Common myeloid progenitor, CD34-positive (primary cell): ENCODE results near the gene PSMD6.

Experiments used
- CTCF ChIA-PET: fragments of 350-600 bp; sonication (Branson Sonifier 250); formaldehyde crosslinking; loops from one replicate; lab custom pipeline; 2021; ENCODE audit warnings: antibody characterized with exemption; lab: Charles Lee
- POLR2A ChIA-PET: fragments of 350-600 bp; sonication (Branson Sonifier 250); formaldehyde crosslinking; loops from one replicate; lab custom pipeline; 2021; ENCODE audit warnings: antibody characterized with exemption; lab: Charles Lee
- DNase-seq, 3 donors: peaks; one replicate each; pipeline versions ENCODE4 v3.0.0 to v3.0.0-alpha.2; 2013
- H3K27ac ChIP-seq, 2 experiments: 1 replicate in 1 of 2; 2 replicates in 1 of 2; pipeline ENCODE4 v1.7.0; 2013; ENCODE audit warnings: inconsistent platforms in 2 of 2, low read length in 2 of 2, mild to moderate bottlenecking in 2 of 2, low read depth in 1 of 2, moderate library complexity in 1 of 2; ENCODE audit not compliant: severe bottlenecking in 2 of 2, insufficient read depth in 1 of 2, poor library complexity in 1 of 2
- H3K27me3 ChIP-seq, 5 experiments: replicated peaks in 2 of 5; 1 replicate in 3 of 5; 2 replicates in 2 of 5; pipeline versions ENCODE4 v1.6.1 to v1.7.0; 2013; ENCODE audit warnings: low read length in 4 of 5, mild to moderate bottlenecking in 2 of 5, moderate library complexity in 2 of 5, inconsistent platforms in 1 of 5; ENCODE audit not compliant: insufficient read depth in 5 of 5, control insufficient read depth in 4 of 5
- H3K36me3 ChIP-seq, 4 experiments: 1 replicate in 2 of 4; 2 replicates in 2 of 4; pipeline versions ENCODE4 v1.6.1 to v1.7.0; 2013; ENCODE audit warnings: low read length in 3 of 4, control low read depth in 1 of 4, mild to moderate bottlenecking in 1 of 4; ENCODE audit not compliant: control insufficient read depth in 4 of 4, insufficient read depth in 4 of 4
- H3K4me1 ChIP-seq, 4 experiments: 1 replicate in 3 of 4; 2 replicates in 1 of 4; pipeline versions ENCODE4 v1.6.1 to v1.7.1; 2013; ENCODE audit warnings: low read length in 3 of 4, mild to moderate bottlenecking in 3 of 4, control low read depth in 1 of 4, inconsistent platforms in 1 of 4, moderate library complexity in 1 of 4; ENCODE audit not compliant: control insufficient read depth in 4 of 4, insufficient read depth in 4 of 4; ENCODE audit errors: control extremely low read depth in 1 of 4
- H3K4me3 ChIP-seq, 7 experiments: 1 replicate in 4 of 7; 2 replicates in 3 of 7; pipeline versions ENCODE4 v1.5.1 to v1.7.0; 2013; ENCODE audit warnings: mild to moderate bottlenecking in 7 of 7, low read length in 6 of 7, moderate library complexity in 6 of 7, inconsistent platforms in 2 of 7, low read depth in 2 of 7, control low read depth in 1 of 7; ENCODE audit not compliant: insufficient read depth in 4 of 7, control insufficient read depth in 1 of 7; ENCODE audit errors: extremely low read depth in 1 of 7
- H3K9me3 ChIP-seq, 5 experiments: 1 replicate in 4 of 5; 2 replicates in 1 of 5; pipeline versions ENCODE4 v1.6.1 to v1.7.1; 2013; ENCODE audit warnings: low read length in 4 of 5, mild to moderate bottlenecking in 2 of 5, inconsistent platforms in 1 of 5, low read depth in 1 of 5, moderate library complexity in 1 of 5; ENCODE audit not compliant: control insufficient read depth in 4 of 5, insufficient read depth in 2 of 5; ENCODE audit errors: control extremely low read depth in 1 of 5
- whole genome bisulfite sequencing: methylation state at CpG from one replicate; pipeline ENCODE4 v1.1.5; 2013; ENCODE audit not compliant: insufficient coverage; 5-methylcytosine and 5-hydroxymethylcytosine counted together

PSMD6 gene

GRCh38 chr3:64028754-64029153, 5.5 kb upstream of the PSMD6 start:
- Histone ChIP-seq H3K4me3 (no peak overlapping the region), H3K9me3 (no peaks in the 10 kb centered on the region), H3K4me1 (peaks cover 0 to 6% (median 3%) of the 10 kb centered on the region in 4 experiments), H3K36me3 (no peaks in the 10 kb centered on the region), H3K27ac (no peak overlapping the region), H3K27me3 (peaks cover 10 to 32% (median 19%) of the 10 kb centered on the region in 5 experiments)
- ChIA-PET POLR2A (no interaction called here), CTCF (interaction anchor here (1.2 to 3.6 kb wide), 2 partner anchors 436 to 456 kb away, joined by 3 to 43 read pairs; no protein-coding TSS in a partner anchor)
- WGBS = 10% methylated on average over 3 of the region's 3 CpGs
- peak in 1 of 3 donors; percentile 11 for DNase-seq

- ChIA-PET CTCF (interaction anchor here (1.1 to 1.4 kb wide), 5 partner anchors 66 to 457 kb away, joined by 3 to 5 read pairs (median 4); no protein-coding TSS in a partner anchor), POLR2A (no interaction called here)
- H3K36me3 ChIP-seq = no peaks in the 10 kb centered on the region
- H3K27me3 ChIP-seq = peaks cover 10 to 32% (median 16%) of the 10 kb centered on the region in 5 experiments
- H3K27ac ChIP-seq = no peak overlapping the region
- H3K4me1 ChIP-seq = peaks cover 0 to 11% (median 4%) of the 10 kb centered on the region in 4 experiments
- no peak for DNase-seq
- H3K4me3 ChIP-seq = no peak overlapping the region
- 90% methylated on average over 3 of the region's 8 CpGs for WGBS
- no peaks in the 10 kb centered on the region for H3K9me3 ChIP-seq
These were observed 4.4 kb upstream of the PSMD6 start for GRCh38 chr3:64027658-64028057.

- H3K4me1 ChIP-seq = peaks cover 8 to 23% (median 15%) of the 10 kb centered on the region in 4 experiments
These were observed 3.1 kb upstream of the PSMD6 start for GRCh38 chr3:64026346-64026745.

GRCh38 chr3:64023861-64024223, 548 bp upstream of the PSMD6 start:
- ChIA-PET POLR2A (no interaction called here), CTCF (interaction anchor here (0.5 to 2.9 kb wide), 15 partner anchors 9 to 904 kb away, joined by 3 to 13 read pairs (median 4); no protein-coding TSS in a partner anchor)
- Histone ChIP-seq H3K27me3 (peaks cover 6 to 17% (median 12%) of the 10 kb centered on the region in 5 experiments), H3K4me3 (peak overlapping the region in 6 of 7 experiments; percentile 3 to 98 (median 92)), H3K27ac (peak overlapping the region in 1 of 2 experiments; percentile 95), H3K9me3 (no peaks in the 10 kb centered on the region), H3K4me1 (peaks cover 8 to 20% (median 12%) of the 10 kb centered on the region in 4 experiments), H3K36me3 (peaks cover 6 to 18% (median 11%) of the 10 kb centered on the region in 4 experiments)
- no peak for DNase-seq
- WGBS = 96% methylated on average over 4 of the region's 5 CpGs

More at GRCh38 chr3:64026346-64026745, 3.1 kb upstream of the PSMD6 start:
- peaks cover 10 to 25% (median 16%) of the 10 kb centered on the region in 5 experiments for H3K27me3 ChIP-seq
- WGBS = 60% methylated on average over 1 of the region's 2 CpGs
- CTCF ChIA-PET = interaction anchor here (1.1 to 1.4 kb wide), 3 partner anchors 372 to 458 kb away, joined by 4 to 5 read pairs (median 5); no protein-coding TSS in a partner anchor
- POLR2A ChIA-PET = no interaction called here
- H3K9me3 ChIP-seq = no peaks in the 10 kb centered on the region
- H3K4me3 ChIP-seq = no peak overlapping the region
- H3K36me3 ChIP-seq = peaks cover 0 to 2% (median under 1%) of the 10 kb centered on the region in 4 experiments
- DNase-seq = no peak
- no peak overlapping the region for H3K27ac ChIP-seq

GRCh38 chr3:64022451-64023186, 675 bp downstream of the PSMD6 start:
- peak in 2 of 3 donors; percentile 44 to 57 for DNase-seq
- WGBS = 4% methylated on average over 17 of the region's 24 CpGs
- POLR2A ChIA-PET = interaction anchor here (1.5 kb wide), 1 partner anchor 10 kb away, joined by 3 read pairs; no protein-coding TSS in a partner anchor
- Histone ChIP-seq H3K9me3 (no peaks in the 10 kb centered on the region), H3K36me3 (peaks cover 6 to 30% (median 19%) of the 10 kb centered on the region in 4 experiments), H3K27me3 (peaks cover 2 to 7% (median 6%) of the 10 kb centered on the region in 5 experiments), H3K4me1 (peaks cover 8 to 20% (median 12%) of the 10 kb centered on the region in 4 experiments), H3K27ac (peak overlapping the region; percentile 91 to 95), H3K4me3 (peak overlapping the region; percentile 75 to 98 (median 94))
- CTCF ChIA-PET = interaction anchor here (0.5 to 2.9 kb wide), 14 partner anchors 10 to 462 kb away, joined by 3 to 13 read pairs (median 3); no protein-coding TSS in a partner anchor

- Histone ChIP-seq H3K36me3 (peaks cover 10 to 37% (median 22%) of the 10 kb centered on the region in 4 experiments), H3K9me3 (no peaks in the 10 kb centered on the region), H3K4me3 (peak overlapping the region in 6 of 7 experiments; percentile 75 to 98 (median 94)), H3K4me1 (peaks cover 8 to 20% (median 12%) of the 10 kb centered on the region in 4 experiments), H3K27ac (peak overlapping the region in 1 of 2 experiments; percentile 95), H3K27me3 (peaks cover 0 to 4% (median 0%) of the 10 kb centered on the region in 5 experiments)
- WGBS = 41% methylated on average over 3 of the region's 6 CpGs
- CTCF ChIA-PET = interaction anchor here (0.5 to 2.3 kb wide), 5 partner anchors 11 to 426 kb away, joined by 3 to 13 read pairs (median 4); no protein-coding TSS in a partner anchor
- peak; percentile 56 to 82 (median 75) for DNase-seq
- POLR2A ChIA-PET = interaction anchor here (1.5 kb wide), 1 partner anchor 9 kb away, joined by 3 read pairs; no protein-coding TSS in a partner anchor
These were observed 1.4 kb downstream of the PSMD6 start for GRCh38 chr3:64021922-64022321.
